NCI-H345 (cell line): ENCODE results near the gene ZNRD2.

ENCODE experiments used
- DNase-seq: peaks from one replicate; lab custom pipeline; 2025; lab: John Stamatoyannopoulos, UW

ZNRD2 gene

DNA sequence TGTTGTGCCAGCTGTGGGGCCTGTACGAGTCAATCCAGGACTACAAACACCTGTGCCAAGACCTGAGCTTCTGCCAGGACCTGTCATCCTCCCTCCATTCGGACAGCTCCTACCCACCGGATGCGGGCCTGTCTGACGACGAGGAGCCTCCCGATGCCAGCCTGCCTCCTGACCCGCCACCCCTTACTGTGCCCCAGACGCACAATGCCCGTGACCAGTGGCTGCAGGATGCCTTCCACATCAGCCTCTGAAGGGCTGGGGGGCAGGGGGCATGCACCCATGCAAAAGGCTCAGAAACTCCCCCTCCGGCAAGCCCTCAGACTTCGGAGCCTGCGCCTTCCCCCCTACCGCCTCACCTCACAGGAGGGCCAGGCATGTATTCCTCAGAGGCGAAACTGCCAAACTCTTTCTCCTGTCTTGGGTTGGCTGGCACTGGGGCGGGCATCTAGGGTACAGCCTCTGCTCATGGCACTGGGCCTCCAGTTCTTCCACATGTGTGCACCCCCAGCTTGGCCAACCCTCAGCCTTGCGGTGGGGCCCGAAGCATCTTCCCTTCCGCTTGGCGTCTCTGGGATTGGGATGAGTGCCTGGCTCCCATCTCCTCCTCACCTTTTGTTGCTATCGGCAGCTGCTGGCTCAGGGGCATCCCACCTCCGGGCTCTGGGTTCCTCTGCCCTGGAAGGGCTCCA is 3.3 kb downstream of the ZNRD2 start:
- no peak for DNase-seq

GRCh38 chr11:65574109-65574810 is 4.0 kb downstream of the ZNRD2 start:
- peak; percentile 72 for DNase-seq

DNA sequence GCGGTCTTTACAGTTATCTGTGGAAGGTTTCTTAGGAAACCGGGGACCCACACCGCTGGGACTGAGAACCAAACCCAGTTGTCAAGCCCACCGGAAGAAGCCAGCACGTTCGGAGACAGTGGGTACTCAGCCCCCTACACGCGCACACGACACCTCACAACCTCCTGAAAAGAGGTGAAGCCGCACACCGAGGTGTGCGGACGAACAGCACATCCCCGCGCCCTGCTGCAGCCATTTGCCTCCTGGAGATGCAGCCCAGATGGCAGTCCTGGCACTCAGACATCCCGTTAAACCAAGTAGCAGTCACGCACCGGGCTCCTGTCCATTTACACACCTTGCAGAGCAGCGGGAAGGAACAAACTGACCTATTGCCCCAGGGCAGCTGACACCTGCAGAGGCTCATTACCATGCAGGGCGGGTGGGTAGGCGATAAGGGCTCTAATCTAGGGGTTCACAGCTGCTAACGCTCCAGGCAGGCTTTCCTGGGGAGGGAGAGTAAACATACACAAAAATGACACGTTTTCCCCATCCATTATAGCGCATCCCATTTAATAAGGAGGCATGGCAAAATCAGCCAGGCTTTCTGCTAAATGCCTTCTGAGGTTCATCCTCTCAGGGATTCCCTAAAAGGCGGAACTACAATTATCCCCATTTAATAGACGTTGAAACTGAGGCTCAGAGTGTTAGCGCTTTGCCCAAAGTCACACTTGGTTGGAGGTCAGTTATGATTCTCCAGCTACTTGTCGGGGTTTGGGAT is 4.7 kb downstream of the ZNRD2 start:
- DNase-seq, result peak; percentile 19

- DNase-seq, result peak; percentile 35
Observed at GRCh38 chr11:65575568-65576231, 5.4 kb downstream of the ZNRD2 start, which contains the start of gene EHBP1L1. TSS of gene EHBP1L1 (plus strand) at chr11:65576053. CDS start at chr11:65576303, 250 bp downstream.

DNA sequence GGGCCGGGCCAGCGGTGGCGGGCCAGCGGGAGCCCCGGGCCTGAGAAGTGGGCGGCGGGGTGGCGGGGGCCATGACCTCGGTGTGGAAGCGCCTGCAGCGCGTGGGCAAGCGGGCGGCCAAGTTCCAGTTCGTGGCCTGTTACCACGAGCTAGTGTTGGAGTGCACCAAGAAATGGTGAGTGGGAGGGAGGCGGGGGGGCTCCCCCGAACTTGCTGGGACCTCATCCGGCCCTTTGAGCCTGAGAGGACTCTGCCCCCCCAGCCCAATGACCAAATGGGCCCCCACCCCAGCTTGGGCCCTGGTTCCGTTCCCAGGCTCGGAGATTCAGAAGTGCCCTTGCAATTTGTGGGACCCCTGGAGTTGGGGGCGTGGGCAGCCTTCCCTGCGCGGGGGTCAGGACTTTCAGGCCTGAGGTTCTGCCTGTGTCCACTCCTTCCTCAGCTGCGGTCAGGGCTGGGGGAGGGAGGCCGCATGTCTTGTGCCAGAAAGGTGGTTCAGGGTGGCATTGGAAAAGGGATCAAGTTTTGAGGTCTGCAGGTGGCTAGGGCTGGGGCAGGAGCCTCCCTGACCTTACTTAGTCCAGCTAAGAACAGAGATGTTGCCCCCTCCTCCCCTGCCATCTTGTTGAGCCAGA is 6.1 kb downstream of the ZNRD2 start:
- no peak for DNase-seq

- no peak for DNase-seq
Observed at GRCh38 chr11:65576867-65577755, 6.8 kb downstream of the ZNRD2 start.

- no peak for DNase-seq
Observed at GRCh38 chr11:65577756-65578109, 7.5 kb downstream of the ZNRD2 start.

DNA sequence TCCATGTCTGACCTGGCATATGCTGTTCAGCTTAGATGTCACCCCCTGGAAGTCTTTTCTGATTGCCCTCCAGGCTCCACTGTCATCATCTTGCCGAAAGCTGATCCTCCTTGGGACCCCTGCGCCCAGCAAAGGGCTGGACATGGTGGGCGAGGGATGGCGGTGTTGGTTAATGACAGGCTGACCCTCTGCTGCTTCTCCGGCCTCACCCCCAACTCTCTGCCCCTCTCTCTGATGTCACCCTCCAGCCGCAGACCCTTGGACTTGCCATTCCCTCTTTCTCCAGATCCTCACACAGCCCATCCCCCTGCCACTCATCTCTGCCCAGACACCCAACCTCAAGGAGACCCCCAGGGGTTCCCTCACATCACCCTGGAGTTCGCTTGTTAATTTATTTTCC is 7.9 kb downstream of the ZNRD2 start:
- no peak for DNase-seq

DNA sequence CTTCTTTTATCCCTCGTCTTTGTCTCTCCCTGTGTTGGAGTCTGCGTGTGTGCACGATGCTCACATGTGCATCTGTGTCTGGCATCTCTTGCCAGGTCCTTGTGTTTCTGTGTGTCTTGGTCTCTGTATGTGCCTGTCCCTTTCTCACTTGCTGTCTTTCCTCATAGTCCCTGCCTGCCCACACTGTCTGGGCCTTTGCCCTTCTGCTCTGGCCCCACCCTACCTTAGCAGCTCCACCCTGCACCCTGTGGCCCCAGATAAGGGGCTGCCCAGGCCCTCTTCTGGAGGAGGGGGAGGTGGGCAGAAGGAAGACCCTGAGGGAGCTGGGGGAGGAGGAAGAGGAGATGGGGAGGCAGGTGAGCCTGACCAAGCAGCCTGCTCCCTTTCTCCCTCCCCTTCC is 8.4 kb downstream of the ZNRD2 start:
- no peak for DNase-seq

GRCh38 chr11:65579291-65579690 is 9.0 kb downstream of the ZNRD2 start:
- DNase-seq, result no peak

DNA sequence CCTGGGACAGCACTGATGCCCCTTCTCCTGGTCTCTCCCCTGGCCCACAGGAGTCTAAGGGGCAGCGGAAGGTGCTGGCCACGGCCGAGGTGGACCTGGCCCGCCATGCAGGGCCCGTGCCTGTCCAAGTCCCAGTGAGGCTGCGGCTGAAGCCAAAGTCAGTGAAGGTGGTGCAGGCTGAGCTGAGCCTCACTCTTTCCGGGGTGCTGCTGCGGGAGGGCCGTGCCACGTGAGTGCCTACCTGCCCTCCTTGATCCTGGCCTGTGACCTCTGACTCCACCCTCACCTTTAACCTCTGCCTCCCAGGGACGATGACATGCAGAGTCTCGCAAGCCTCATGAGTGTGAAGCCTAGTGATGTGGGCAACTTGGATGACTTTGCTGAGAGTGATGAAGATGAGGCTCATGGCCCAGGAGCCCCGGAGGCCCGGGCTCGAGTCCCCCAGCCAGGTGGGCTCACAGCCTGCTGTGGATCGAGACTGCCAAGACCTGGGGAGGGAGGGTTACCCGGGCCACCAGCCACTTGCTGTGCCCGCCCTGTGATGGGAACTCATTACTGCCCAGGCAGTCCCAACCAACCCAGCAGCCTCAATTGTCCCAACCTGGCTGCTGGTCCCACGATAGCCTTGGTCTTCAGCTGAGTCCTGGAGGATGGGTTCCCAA is 9.9 kb downstream of the ZNRD2 start:
- DNase-seq, result no peak

DNA sequence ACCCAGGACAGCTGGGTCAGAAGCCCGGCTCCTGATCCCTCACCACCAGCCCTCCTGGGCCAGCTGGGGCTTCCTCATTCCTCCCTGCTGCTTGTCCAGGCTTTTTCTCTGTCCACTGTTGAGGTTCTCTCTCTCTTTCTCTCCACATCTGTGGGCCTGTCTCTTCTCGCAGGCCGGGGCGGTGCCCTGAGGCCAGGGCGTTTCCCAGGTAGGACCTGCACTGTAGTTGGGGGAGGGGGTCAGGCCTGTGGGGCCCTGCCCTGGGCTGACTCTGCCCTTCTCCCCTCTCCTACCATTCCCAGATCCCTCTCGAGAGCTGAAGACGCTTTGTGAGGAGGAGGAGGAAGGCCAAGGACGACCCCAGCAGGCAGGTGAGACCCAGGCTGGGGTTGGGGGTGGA is 10.5 kb downstream of the ZNRD2 start:
- no peak for DNase-seq

DNA sequence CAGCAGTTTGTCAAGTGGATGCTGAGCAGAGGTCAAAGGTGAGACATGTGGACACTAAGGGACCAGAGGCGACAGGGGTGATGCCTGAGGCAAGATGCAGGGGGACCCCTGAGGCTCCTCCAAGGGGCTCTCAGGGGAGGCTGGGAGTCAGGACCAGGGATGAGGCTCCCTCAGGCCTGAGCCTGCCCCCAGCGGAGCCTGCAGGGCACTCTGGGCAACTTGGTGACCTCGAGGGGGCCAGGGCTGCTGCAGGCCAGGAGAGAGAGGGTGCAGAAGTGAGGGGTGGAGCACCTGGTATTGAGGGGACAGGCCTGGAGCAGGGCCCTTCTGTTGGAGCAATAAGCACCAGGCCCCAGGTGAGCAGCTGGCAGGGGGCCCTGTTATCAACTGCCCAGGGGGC is 11.7 kb downstream of the ZNRD2 start:
- DNase-seq, result no peak

DNA sequence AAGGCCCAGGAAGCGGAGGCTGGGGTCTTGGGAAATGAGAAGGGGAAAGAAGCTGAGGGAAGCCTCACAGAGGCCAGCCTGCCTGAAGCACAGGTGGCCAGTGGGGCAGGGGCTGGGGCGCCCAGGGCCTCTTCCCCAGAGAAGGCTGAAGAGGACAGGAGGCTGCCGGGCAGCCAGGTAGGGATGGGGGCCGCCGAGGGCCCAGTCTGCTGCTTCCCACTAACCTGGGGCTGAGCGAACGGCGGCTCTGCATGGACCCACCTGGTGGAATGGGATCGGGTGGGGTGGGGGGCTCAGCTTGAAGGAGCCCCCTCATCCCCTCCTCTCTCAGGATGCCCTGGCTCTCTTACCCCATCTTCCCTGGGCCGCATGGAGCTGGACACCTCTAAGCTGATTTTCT is 13.3 kb downstream of the ZNRD2 start:
- DNase-seq, result no peak

- DNase-seq, result no peak
Observed at GRCh38 chr11:65584106-65584505, 13.8 kb downstream of the ZNRD2 start.

DNA sequence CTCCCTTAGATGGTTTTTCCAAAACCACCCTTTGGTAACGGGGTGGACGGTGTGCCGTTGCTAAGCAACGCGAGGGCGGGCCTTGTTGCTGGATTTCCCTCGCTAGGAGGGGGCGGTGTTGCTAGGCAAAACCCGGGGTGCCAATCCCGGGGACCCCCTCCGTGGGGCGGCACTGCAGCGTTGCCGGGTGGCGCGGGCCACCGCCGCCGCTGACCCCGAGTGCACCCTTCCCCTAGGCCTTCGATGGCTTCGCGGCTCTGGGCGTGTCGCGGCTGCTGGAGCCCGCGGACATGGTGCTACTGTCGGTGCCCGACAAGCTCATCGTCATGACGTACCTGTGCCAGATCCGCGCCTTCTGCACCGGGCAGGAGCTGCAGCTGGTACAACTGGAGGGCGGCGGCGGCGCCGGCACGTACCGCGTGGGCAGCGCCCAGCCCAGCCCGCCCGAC is 14.5 kb downstream of the ZNRD2 start:
- peak; percentile 34 for DNase-seq

- peak; percentile 41 for DNase-seq
Observed at GRCh38 chr11:65585396-65586246, 15.3 kb downstream of the ZNRD2 start.

- DNase-seq, result no peak
Observed at GRCh38 chr11:65586247-65586630, 16.0 kb downstream of the ZNRD2 start.

DNA sequence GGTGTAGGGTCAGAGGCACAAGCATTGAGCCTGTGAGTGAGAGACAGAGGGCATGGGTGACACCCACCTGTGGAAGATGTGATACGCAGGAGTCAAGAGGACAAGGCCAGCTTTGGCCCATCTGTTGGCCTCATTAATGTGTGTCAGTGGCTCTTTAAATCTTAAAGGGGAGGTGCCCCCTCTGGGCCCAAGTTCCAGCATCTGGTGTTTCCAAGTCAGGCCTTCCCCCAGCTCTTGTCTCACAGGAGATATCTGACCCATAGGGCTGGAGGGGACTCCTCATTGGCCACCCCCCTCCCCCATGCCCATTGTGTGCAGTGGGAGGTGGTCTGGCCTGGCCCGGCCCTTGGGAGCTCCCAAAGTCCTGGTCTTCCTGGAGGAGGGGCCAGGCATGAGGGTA is 16.4 kb downstream of the ZNRD2 start:
- no peak for DNase-seq
